Subcutaneous abdominal adipose tissue (tissue), 5 donors: ENCODE results near the gene PIWIL4.

ENCODE experiments used
- H3K27ac ChIP-seq: one replicate; pipeline ENCODE4 v1.7.0; 2013; ENCODE audit warnings: low read depth, mild to moderate bottlenecking, inconsistent platforms, low read length, moderate library complexity
- H3K27me3 ChIP-seq, 5 donors: one replicate each; pipeline ENCODE4 v1.7.0; 2013; ENCODE audit warnings: low read length in 5 of 5, inconsistent platforms in 1 of 5; ENCODE audit not compliant: control insufficient read depth in 5 of 5, insufficient read depth in 4 of 5
- H3K36me3 ChIP-seq, 5 donors: one replicate each; pipeline ENCODE4 v1.7.0; 2013; ENCODE audit warnings: low read length in 5 of 5; ENCODE audit not compliant: control insufficient read depth in 5 of 5, insufficient read depth in 5 of 5
- H3K4me1 ChIP-seq, 5 donors: one replicate each; pipeline ENCODE4 v1.7.0; 2013; ENCODE audit warnings: low read length in 5 of 5, mild to moderate bottlenecking in 3 of 5, moderate library complexity in 1 of 5; ENCODE audit not compliant: control insufficient read depth in 5 of 5, insufficient read depth in 5 of 5
- H3K4me3 ChIP-seq, 5 donors: one replicate each; pipeline ENCODE4 v1.7.0; 2013; ENCODE audit warnings: low read length in 5 of 5, low read depth in 1 of 5
- H3K9ac ChIP-seq, 5 donors: one replicate each; pipeline ENCODE4 v1.7.0; 2013; ENCODE audit warnings: low read length in 5 of 5, mild to moderate bottlenecking in 4 of 5, moderate library complexity in 3 of 5
- H3K9me3 ChIP-seq, 5 donors: one replicate each; pipeline ENCODE4 v1.7.0; 2013; ENCODE audit warnings: low read length in 5 of 5; ENCODE audit not compliant: control insufficient read depth in 5 of 5
- donor health status: healthy.
- donor health status: healthy.
- donor health status: healthy.
- donor health status: healthy.
- donor health status: healthy.

Gene PIWIL4

GRCh38 chr11:94581926-94582325 is 14.8 kb downstream of the PIWIL4 start:
- H3K36me3 ChIP-seq, result peaks cover 0 to 4% (median 0%) of the 10 kb centered on the region in 5 donors
- peaks cover 0 to 8% (median 4%) of the 10 kb centered on the region in 5 donors for H3K4me1 ChIP-seq
- H3K9me3 ChIP-seq, result no peaks in the 10 kb centered on the region
- H3K27me3 ChIP-seq, result no peaks in the 10 kb centered on the region
- H3K9ac ChIP-seq, result no peak overlapping the region
- H3K4me3 ChIP-seq, result no peak overlapping the region
- H3K27ac ChIP-seq, result no peak overlapping the region

DNA sequence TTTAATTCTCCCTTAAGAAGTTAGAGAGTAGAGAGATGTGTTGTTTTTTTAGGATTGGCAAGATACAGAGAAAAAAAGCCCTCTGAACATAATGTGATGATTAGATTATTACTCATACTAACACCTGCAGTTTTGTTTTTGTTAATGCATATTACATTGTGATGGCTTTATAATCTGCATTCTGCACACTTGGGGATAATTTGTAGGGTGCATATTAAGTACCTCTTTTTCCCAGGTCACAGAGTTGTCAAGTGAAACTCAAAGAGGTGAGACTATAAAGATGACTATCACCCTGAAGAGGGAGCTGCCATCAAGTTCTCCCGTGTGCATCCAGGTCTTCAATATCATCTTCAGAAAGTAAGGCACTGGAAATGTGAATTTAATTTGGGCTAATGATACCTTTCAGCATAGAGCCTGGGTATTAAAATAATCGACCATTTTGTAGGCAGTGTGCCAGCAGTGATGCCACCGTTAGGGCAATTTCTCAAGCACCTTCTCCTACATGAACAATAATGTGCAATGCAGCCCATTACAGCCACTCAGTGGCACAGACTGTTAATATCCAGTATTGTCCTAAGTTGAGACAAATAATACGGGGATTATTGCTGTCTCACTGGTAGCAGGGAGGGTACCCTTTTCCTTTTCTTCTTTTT is 16.2 kb downstream of the PIWIL4 start:
- no peak overlapping the region for H3K27ac ChIP-seq
- no peak overlapping the region for H3K4me3 ChIP-seq
- no peaks in the 10 kb centered on the region for H3K27me3 ChIP-seq

GRCh38 chr11:94583866-94584500 is 16.8 kb downstream of the PIWIL4 start:
- no peak overlapping the region for H3K4me3 ChIP-seq
- no peak overlapping the region for H3K27ac ChIP-seq
- H3K9ac ChIP-seq, result no peak overlapping the region
- no peaks in the 10 kb centered on the region for H3K9me3 ChIP-seq
- peaks cover 0 to 8% (median 4%) of the 10 kb centered on the region in 5 donors for H3K4me1 ChIP-seq
- H3K36me3 ChIP-seq, result peaks cover 0 to 5% (median 3%) of the 10 kb centered on the region in 5 donors
- H3K27me3 ChIP-seq, result no peaks in the 10 kb centered on the region

More for the DNA sequence above, 16.2 kb downstream of the PIWIL4 start:
- Histone ChIP-seq H3K36me3 (peaks cover 0 to 4% (median 2%) of the 10 kb centered on the region in 5 donors), H3K9ac (no peak overlapping the region), H3K4me1 (peaks cover 0 to 8% (median 4%) of the 10 kb centered on the region in 5 donors), H3K9me3 (no peaks in the 10 kb centered on the region)

DNA sequence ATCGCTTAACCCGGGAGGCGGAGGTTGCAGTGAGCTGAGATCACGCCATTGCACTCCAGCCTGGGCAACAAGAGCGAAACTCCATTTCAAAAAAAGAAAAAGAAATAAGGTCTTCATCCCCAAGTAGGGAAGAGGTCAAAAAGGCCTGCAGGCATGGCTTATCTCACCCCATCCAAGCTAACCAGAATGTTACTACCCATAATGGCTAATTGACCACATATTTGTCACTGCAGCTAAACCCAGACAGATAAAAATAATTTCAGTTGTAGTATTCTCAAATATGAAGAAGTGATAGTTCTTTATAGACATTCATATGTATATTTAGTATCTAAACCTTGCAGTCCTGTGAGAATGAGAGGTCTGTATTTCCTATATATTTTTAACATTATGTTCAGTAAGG is 17.8 kb downstream of the PIWIL4 start:
- Histone ChIP-seq H3K4me1 (peaks cover 0 to 8% (median 4%) of the 10 kb centered on the region in 5 donors), H3K9me3 (no peaks in the 10 kb centered on the region), H3K27ac (no peak overlapping the region), H3K4me3 (no peak overlapping the region), H3K36me3 (peaks cover 8 to 11% (median 8%) of the 10 kb centered on the region in 5 donors), H3K27me3 (no peaks in the 10 kb centered on the region), H3K9ac (no peak overlapping the region)

DNA sequence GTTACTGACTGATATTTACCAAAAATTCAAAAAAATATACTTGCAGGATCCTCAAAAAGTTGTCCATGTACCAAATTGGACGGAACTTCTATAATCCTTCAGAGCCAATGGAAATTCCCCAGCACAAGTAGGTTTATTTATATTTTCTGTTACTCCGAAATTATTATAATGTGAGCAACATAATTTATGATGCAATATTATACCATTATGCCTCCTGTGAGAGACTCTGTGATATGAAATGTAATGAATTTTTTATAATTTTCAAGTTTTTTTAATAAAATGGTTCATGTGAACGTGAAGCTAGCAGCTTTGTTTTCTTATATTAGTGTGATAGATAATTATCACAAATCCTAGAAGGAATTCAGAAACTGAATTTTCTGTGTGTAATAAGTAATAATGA is 18.2 kb downstream of the PIWIL4 start:
- H3K27me3 ChIP-seq, result no peaks in the 10 kb centered on the region
- H3K36me3 ChIP-seq, result peaks cover 9 to 12% (median 11%) of the 10 kb centered on the region in 5 donors
- H3K4me1 ChIP-seq, result peaks cover 0 to 8% (median 4%) of the 10 kb centered on the region in 5 donors
- no peak overlapping the region for H3K9ac ChIP-seq
- H3K9me3 ChIP-seq, result no peaks in the 10 kb centered on the region
- no peak overlapping the region for H3K27ac ChIP-seq
- H3K4me3 ChIP-seq, result no peak overlapping the region

DNA sequence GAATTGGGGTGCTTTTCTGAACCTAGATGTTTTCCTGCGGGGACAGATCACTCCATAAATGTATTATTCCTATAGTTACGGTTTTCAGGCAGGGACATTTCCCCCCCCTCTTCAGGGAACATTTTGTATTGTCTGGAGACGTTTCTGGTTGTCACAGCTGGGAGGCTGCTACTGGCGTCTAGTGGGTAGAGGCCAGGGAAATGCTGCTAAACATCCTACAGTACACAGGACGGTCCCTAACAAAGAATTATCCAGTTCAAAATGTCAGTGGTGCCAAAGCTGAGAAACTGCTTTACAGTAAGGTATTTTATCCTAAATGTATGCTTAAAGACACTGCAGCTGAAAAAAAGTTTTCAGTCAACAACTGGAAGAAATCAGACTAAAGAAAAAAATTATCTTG is 19.4 kb downstream of the PIWIL4 start:
- peaks cover 0 to 8% (median 4%) of the 10 kb centered on the region in 5 donors for H3K4me1 ChIP-seq
- no peaks in the 10 kb centered on the region for H3K9me3 ChIP-seq
- peaks cover 9 to 20% (median 19%) of the 10 kb centered on the region in 5 donors for H3K36me3 ChIP-seq
- H3K27ac ChIP-seq, result no peak overlapping the region
- no peaks in the 10 kb centered on the region for H3K27me3 ChIP-seq
- H3K4me3 ChIP-seq, result no peak overlapping the region
- H3K9ac ChIP-seq, result no peak overlapping the region

GRCh38 chr11:94586978-94587377 is 19.8 kb downstream of the PIWIL4 start:
- Histone ChIP-seq H3K9ac (no peak overlapping the region), H3K9me3 (no peaks in the 10 kb centered on the region), H3K27ac (no peak overlapping the region), H3K4me3 (no peak overlapping the region), H3K4me1 (peaks cover 0 to 8% (median 4%) of the 10 kb centered on the region in 5 donors), H3K27me3 (no peaks in the 10 kb centered on the region), H3K36me3 (peaks cover 9 to 20% (median 19%) of the 10 kb centered on the region in 5 donors)

DNA sequence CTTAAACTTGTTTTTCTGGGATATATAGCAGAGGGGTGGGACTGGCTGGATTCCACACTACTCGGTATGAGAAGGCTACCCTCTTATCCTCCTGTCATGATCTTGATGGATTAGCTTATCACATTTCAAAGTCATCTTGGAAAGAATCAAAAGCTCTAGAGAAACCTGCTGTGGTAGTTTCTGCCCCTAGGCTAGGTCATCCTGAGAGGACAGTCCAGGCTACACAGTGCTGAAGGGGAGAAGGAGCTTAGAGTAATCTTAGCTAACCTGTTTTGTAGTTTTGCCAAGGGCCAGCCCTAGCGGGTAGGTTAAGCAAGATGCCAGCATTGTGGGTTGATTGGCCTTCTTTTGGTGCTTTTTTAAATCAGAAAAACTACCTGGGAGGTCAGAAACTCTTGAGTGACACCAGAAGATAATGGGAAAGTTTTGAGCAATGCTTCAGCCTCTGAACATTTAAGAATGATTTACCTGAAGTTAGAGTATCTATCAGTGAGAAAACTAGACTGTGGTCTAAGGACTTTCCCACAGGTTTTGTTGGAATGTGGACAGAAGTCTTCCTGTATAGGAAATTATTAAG is 21.3 kb downstream of the PIWIL4 start:
- Histone ChIP-seq H3K9me3 (no peaks in the 10 kb centered on the region), H3K27me3 (no peaks in the 10 kb centered on the region), H3K36me3 (peaks cover 9 to 23% (median 19%) of the 10 kb centered on the region in 5 donors), H3K4me1 (peaks cover 0 to 8% (median 4%) of the 10 kb centered on the region in 5 donors), H3K4me3 (no peak overlapping the region), H3K9ac (no peak overlapping the region), H3K27ac (no peak overlapping the region)

DNA sequence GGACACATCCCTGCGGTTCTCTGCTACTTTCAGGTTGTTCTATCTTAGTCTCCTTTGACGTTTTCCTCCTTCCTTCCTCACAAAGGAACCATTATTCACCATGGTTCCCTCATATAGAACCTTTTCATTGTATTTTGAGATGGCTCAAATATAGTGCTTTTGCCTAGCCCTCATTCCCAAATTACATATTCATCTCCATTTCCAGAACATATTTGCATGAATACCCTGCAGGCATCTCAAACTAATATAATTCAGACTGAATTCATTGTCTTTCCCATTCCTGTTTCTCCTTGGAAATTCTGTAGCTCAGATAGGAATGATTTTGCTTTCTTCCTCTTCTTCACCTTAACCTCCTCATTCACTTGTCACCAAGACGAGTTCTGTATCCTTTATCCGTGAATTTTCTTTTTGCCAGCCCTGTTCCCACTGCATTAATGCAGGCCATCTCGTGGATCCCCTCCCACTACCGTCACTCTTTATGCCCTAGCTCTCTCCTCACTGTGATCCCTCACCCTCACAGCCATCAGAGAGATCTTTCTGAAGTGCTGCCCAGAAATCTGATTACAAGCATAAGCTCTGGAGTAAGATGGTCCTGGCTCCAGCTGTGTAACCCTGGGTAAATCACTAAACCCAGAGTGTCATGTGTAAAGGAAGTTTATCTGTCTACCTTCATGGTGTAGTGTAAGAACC is 23.3 kb downstream of the PIWIL4 start:
- no peaks in the 10 kb centered on the region for H3K4me1 ChIP-seq
- H3K9me3 ChIP-seq, result no peaks in the 10 kb centered on the region
- peaks cover 10 to 28% (median 24%) of the 10 kb centered on the region in 5 donors for H3K36me3 ChIP-seq
- H3K9ac ChIP-seq, result no peak overlapping the region
- H3K27me3 ChIP-seq, result no peaks in the 10 kb centered on the region
- no peak overlapping the region for H3K4me3 ChIP-seq
- no peak overlapping the region for H3K27ac ChIP-seq

- H3K36me3 ChIP-seq, result peaks cover 16 to 41% (median 32%) of the 10 kb centered on the region in 5 donors
- no peak overlapping the region for H3K4me3 ChIP-seq
- H3K9ac ChIP-seq, result no peak overlapping the region
- no peaks in the 10 kb centered on the region for H3K27me3 ChIP-seq
- no peak overlapping the region for H3K27ac ChIP-seq
- H3K4me1 ChIP-seq, result no peaks in the 10 kb centered on the region
- H3K9me3 ChIP-seq, result no peaks in the 10 kb centered on the region
These were observed 25.9 kb downstream of the PIWIL4 start for GRCh38 chr11:94593030-94593429.
